AG20443 (cell line): ENCODE measurements around the gene NTRK2.
A peak's percentile ranks its signal among the peaks of the same experiment; 100 is the strongest.

Source experiments
- DNase-seq: peaks from one replicate; pipeline ENCODE4 v3.0.0; 2012; ENCODE audit warnings: low spot score, mixed read lengths

NTRK2 gene

DNA sequence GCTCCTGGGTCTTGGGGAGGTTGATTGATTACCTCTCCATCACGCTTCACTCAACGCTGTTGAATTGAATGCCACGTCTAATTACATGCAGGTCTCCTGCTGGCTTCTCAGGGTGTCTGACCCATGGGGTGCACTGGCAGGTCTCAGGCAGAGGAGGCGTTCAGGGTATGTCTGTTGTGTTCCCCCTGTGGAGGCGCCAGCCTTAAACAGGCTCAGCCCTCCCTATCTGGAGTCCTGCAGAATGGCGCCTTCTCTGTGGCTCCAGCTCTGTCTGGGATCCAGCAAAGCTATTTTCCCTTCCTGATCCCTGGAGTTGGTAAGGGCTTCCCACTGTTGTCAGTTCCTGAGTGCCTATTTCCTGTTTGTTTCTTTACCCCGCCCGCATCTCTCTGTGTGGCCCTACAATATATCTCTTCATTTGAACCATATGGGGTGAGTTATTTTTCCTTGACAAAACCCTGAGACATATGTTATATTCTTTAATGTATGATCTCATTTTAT is 150.0 kb downstream of the NTRK2 start:
- no peak for DNase-seq

DNA sequence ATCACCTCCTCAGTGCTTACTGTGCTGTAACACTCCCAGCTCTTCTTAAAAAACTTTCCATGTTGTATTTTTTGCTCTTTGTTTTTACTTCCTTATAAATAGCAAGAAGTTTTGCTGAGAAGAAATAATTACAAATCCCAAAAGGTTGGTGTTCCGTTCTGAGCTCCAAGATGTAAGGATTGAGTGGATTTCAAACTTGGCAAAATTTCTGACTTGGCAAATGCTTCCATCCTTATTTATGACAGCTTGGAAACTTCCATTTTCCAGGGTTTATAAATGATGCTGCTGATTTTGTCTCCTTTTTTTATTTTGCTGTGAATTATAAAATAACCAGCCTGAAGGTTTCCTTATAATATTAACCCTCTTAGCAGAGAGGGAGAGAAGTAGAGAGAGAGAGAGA is 151.9 kb downstream of the NTRK2 start:
- DNase-seq = no peak

DNA sequence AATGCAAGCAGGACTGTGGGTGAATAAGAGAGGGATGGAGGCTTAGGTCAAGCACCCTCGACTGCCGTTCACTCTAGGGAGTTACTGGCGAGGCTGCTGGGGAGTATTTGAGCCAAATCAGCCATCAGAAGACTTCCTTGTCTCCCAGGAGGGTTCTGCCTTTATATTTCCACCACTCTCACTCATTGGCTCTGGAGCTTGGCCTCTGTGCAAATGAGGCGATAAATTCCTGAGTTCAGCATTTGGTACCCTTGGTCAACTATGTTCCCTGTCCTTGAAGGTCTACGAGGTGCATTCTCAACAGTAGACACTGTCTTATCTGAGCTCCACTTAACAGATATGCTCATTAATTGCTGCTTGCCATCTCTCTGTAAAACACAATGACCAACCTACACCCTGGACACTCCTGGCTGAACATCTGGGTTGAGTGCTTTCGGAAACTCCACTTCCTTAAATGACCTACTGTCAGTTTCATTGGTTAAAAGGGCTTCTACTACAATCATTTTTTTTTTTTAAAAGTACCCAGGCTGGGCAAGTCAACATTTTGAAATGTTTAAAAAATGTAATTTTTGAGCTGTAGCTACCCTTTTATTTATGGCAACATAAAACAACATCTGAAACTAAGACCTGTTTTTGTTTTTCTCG is 153.2 kb downstream of the NTRK2 start:
- no peak for DNase-seq

DNA sequence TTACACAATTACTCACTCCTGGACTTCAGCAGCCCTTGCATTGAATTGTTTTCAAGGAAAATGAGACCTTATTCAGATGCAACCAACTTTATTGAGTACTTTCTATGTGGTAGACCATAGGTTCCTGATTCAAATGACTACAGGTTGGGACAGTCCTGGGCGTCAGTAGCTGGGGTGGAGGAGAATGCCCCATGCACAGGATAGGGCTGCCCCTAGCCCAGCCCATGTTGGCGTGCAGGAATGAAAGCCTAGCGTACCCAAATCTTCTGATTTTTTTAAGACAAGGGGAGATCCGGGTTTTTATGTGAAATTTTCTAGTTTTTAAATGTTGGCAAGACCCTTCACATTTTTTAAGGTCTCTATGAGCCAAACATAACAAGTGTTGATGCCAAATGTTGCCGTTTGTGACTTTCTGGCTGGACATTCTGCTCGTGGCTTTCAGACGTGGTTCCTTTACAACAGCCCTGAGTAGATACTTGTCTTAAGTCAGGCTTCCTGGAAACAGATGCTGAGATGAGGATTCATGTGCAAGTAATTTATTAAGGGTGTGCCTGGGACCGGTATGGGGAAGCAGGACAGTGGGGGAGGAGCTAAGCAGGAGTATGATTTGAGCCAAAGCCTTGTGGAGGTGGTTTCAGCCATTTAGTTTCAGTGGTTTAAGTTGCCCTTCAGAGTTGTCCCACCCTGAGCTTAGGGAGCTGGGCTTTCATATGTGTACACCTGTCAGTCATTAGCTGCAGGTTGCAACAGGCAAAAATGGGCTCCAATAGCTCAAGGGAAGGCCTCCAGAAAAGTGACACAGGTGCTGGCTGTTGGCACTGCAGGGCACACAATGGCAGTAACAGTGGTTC is 154.1 kb downstream of the NTRK2 start:
- DNase-seq = peak; percentile 32

DNA sequence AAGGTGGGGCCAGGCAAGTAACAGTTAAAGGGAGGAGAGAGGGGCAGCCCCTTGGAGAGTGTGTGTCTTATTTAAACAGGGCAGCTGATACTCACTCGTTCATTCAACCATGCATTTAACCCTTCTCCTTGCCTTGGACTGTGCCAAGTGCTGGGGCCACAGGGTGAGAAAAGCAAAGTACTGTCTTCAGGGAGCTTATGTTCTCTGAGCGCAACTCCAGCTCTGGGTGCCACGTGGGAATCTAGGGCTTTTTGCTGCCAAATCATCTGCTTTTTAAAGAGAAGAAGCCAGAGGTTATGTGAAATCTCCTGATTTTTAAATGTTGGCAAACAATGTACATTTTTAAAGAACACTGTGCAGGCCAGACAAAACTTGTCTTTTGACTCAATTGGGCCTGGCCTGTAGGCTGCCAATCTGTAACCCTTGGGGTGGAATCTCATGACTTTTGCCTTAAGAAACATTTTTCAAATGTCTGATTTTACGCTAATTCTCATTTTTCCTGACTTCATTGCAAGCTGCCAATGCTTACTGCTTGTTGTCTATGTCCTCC is 157.8 kb downstream of the NTRK2 start:
- no peak for DNase-seq

DNA sequence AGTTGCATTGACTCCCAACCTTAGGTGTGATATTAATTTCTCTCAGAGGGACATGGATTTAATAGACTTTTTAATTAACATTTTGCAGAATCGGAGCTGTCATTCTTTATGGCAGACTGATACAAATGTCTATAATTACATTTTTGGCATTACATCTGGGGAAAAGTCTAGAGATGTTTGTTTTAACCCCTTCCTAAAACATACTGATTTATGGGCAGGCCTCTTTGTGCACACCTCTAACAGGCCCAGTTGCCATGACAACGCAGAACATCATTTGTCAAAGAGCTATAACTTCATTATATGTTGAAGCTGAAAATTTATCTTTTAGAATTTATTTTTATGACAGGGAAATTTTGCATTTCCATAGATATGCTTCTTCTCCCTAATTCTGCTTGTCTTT is 158.5 kb downstream of the NTRK2 start:
- no peak for DNase-seq

DNA sequence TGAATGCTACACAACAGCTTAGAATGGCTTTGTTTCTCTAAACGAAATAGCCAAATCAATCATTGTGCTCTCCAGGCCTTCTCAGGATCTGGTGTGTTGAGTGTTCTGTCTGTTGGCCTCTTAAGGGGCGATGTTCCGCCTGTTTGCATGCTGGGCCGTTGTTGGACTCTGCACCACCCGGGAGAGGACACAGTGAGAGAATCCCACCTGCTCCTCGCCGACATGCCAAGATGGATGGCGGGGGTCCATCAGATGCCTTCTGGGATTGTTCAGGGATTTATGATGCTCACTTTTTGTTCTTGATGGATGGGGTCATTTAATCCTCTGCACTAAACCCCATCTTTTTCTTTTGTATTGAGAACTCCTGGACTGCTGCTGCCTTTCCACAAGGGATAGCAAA is 159.9 kb downstream of the NTRK2 start:
- no peak for DNase-seq

DNA sequence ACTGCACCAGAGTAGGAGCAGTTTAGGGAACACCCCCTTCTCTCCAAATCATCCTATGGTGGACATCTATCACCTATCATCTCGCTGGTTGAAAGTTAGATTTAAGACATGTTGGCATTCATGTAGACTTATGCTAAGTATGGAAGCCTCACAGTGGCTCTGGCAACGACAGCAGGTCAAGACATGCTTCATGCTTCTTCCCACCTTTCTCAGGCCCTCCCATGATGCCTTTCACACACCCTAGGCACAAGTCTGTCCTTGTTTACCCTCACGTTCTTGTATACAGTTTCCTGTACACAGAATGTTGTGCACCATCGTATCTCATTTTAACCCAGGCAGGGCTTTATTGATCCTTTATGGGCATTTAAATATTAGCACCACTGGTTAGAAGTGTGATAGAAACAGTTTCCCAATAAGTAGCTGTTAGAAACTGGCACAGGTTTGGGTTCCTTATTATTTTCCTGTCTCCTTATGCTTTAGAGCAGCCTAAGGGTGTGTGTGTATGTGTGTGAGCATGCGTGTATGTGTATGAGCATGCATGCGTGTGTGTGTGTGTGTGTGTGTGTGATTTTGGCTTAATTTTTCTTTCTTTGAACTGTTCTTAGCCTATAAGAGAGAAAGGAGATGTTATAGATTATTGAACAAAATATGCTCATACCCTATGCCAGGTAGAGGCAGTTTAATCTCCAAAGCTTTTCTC is 160.6 kb downstream of the NTRK2 start:
- DNase-seq = no peak

DNA sequence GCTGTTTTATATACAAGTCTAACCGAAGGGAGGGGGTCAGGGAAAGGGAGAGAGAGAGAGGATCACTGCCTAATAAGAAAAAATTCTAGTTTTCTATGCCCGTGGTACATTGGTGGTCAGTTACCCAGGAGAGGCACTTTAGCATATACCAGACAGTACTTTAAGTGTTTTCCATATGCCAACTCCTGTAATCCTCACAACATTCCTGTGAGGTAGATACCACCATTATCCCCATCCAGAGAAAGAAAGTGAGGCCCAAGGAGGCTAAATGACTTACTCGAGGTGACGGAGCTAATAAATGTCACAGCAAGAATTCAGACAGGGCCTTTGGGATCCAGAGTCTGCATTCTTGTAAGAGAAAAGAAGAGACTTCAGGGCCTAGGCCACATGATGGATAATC is 161.8 kb downstream of the NTRK2 start:
- DNase-seq = no peak

DNA sequence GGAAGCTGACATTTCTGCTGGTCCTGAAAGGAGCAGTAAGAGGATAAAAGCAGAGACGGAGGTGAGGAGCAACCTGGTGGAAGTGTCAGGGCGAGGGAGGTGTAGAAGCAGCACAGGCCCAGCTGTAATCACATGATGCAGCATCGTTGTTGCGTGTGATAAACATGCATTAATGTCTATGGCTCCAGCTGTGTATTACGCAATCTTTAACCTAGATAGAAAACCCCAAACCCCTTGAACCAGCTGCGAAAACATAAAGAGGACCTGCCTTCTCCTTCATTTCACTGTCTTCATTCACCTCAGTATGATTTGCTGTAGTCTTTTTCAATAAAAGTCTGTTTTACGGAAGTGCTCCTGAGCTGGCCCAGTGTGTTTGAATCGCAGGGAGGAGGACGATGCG is 162.9 kb downstream of the NTRK2 start:
- no peak for DNase-seq

DNA sequence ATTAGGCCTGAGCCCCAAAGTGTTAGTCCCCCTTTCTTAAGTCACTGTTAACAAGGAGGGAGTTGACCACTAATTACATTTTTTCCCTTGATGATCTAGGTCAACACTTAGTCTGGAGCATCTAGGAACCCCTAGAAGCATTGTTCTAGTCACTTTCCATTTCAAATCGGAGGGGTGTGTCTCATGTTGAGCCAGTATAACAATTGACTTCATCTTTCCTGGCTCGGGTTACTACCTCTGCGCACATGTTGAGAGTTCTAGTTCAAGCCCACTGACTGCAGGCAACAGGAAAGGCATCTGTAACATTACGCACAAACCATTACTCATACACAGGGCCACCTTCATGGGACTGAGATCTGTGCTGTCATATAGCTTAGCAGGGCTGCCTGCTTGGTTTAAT is 164.9 kb downstream of the NTRK2 start:
- no peak for DNase-seq

DNA sequence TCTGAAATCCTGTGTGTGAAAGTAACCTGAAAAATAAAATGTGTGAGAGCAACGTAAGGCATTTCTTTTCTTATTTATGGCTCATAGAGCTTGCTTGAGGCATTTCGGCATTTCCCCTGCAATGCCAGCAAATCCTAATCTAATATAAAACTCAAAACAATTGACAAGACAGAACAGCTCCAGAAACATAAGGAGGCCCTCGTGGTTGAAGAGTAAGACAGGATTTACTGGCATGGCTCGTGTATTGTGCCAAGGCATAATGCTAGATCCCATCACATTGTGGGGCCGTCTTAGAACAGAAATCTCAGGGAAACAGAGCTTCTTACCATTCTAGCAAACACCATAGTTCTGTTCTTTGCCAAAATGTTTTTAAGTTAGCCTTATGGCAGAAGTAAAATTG is 166.2 kb downstream of the NTRK2 start:
- DNase-seq = no peak

DNA sequence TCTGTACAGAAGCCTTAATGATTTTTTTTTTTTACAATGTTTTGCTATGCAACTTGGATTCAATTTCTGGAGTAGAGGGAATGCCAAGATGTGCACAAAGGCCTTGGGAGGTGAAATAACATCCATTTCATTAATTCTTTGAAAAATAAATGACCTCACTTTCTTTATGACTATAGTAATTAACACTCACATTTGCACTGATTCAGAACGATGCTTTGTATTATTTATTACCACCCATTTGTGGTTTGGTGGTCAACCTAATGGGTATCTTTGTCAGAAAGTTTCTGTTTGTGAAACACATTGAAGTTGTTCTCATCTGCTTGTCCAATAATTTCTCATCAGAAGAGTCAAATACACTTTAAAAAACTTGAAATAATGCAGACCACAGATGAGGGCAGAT is 169.3 kb downstream of the NTRK2 start:
- no peak for DNase-seq

DNA sequence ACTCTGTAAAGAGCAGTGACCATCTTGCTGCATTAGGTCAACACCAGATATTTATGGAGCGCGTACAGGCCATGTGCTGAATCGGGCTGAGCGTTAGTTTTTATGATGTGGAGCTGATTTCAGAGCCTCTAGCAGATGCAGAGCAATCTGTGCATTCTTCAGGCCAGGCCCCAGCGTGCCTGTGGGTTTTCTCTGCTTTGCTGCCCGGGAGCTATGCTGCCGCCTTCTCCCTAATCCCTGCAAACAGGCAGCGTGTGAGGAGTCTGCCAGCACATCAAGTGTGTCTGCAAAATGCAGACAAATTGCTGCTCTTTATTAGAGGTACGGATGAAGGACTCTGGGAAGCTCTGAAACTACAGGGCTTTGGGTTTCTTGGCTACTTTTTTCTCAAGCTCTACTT is 170.0 kb downstream of the NTRK2 start:
- DNase-seq = peak; percentile 86

DNA sequence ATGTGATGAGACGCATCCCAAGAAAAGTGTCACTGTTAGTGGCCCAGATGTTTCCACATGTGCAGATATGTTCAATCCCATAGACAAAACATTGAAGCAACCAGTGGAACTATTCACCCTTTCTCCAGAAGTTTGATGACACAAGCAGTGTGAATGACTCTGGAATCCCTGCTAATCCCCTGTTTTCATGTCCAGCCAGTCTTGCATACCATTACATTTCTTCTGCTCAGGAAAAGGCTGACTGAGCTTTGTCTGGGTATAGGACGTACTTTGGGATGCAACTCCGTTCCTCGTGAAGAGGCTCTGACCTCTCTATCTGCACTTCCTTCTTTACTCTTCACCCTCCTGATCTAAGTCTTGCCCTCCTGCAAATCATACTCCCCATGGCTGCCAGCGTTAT is 172.4 kb downstream of the NTRK2 start:
- DNase-seq = no peak

DNA sequence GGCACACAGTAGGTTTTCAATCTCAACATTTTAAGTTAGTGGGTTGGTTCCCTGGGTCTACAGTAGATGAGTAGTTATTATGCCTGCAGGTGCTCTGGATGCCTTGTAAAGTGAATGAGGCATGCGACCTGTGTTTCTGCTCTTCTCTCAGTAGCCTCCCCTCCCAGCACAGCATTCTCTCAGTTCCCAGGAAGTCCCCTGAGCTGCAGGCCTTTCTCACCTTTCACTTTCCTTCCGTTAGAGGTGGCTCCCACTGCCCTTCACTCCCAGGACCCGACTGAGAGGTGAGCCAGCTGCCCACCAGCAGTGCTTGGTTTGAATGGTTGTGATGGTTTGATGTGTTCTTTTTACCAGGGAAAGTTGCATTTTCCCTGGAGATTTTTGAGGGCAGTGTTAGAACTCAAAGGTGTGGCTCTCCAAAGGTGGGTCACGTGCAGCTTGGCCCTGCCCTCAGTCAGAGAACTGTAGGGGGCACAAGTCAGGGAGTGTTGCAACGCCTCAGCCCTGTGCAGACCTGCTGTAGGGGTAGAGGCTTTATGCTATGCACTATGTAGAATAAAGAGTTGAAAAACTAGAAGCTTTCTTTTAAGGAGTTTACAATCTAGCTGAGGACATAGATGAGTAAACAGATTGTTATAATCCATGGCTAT is 173.8 kb downstream of the NTRK2 start:
- no peak for DNase-seq

DNA sequence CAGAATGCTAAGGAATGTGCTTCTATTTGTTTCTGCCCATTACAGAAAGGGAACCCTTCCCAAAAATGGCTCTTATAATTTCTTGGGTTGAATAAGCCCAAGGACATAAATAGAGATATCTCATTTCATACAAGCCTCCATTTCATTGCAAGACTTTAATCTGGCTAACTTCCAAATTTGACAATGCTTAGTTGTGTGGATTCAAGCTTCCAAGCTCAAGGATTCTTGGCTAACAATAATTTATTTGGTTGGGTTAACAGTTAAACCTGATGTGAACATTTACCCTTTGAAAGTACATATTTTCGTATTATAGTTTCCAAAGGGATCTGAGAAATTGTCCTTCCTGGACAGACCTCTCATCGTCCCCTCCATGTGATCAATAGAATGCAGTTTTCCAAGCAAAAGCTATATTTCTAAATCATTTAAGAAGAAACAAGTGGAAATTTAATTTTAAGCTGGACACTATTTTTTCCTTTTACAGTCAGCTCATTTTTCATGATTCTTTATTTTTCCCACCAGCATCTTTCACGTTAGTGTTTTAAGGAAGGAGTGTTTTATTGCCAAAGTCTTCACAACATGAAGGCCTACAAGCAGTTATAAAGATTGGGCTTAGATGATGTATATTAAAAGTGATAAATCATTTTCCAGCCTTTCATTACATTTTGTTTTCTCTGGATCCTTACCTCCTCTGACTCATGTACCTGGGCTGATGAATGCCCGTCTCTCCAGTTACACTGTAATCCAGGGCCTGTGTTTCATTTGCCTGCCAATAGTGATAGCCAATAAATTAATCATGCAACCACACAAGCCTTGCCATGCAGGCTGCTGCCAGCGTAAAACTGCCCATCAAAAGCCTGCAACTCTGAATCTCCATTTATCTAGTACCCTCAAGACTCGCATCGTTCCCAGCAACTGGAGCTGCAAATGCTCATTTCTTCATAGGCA is 176.7 kb downstream of the NTRK2 start:
- no peak for DNase-seq

DNA sequence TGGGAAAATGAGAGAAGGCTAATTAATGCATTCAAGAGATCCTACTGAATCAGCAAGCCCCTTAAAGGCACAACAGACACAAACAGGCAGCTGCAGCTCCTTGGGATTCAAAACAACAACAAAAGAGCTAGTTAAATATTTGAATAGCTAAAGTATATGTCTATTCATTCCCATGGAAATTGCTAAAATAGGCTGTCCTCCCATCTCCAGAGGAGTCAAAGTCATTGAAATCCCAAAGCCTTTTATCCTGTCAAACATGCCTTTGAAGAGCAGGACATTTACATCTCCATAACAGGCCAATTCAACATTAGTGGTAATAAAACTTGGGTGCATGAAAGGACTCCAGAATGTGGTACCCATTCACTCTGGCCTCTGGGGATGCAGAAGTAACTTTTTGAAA is 177.4 kb downstream of the NTRK2 start:
- DNase-seq = no peak

DNA sequence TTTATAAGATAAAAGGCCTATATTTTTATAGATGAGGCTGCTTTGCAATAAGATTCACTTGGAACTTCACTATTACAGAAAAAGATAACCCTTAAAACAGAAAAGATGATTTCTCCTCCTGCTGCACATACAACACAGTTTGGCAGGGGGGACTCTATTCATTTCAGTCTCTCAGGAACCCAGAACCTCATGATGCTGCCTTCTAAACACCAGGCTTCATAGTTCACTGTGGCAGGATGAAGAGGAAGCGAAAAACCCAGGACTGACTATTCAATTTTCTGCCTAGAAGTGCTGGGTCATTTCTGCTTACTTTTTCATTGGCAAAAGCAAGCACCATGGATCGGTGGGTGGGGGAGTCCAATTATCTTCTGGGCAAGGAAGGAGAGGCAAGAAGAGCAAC is 179.5 kb downstream of the NTRK2 start:
- no peak for DNase-seq

DNA sequence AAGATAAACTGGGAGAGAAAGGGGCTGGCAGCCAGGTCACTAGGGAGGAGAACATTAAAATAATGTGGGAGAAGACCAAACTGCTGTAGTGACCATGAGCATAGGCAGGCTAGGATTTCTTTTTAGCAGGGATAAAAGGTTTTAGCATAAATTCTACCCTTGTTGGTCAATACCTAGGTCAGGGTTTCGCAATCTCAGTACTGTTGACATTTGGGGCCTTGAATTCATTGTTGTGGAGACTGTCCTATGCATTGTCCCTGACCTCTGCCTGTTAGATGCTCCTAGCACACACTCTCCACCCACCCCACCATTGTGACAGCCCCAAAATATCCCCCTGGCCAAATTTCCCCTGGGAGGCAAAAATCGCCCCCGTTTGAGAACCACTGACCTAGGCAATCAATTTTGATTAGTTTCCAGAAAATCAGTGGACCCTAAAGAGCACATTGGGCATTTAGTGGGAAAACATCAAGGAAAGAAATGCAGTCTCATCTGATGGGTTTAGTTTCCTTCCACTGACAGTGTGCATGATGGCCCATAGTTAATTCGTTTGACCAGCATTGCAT is 181.4 kb downstream of the NTRK2 start:
- no peak for DNase-seq
